Left lobe of liver (tissue), 2 donors: ENCODE measurements around the gene PDE4D. TPM values are rescaled to one million over a fixed set of nuclear protein-coding genes. Genes with fewer than 3 reads are reported as not detected.
"Not testable (repeated sequence)": the region's sequence is repeated elsewhere in the genome, so short reads cannot be mapped to it uniquely, and the experiment has no call there.

Experiments used
- ATAC-seq: fragments of 200-7000 bp; cut with Tn5 transposase; one replicate; pipeline ENCODE4 v1.9.1; 2020; ENCODE audit warnings: mild to moderate bottlenecking, moderate library complexity
- DNase-seq: peaks from one replicate; pipeline ENCODE4 v3.0.0-alpha.2; 2020; ENCODE audit warnings: low spot score
- total RNA-seq: library from RNA; stranded (reverse); gene quantifications from one replicate; pipeline ENCODE4 v1.2.1, GENCODE V29; 2021
- donor health status: DM: no; HTN: no; CAD: no; lungs with moderate emphysema.
- donor health status: DM: no; HTN: yes; CAD: no.

PDE4D gene
- total RNA-seq, 1 donor from 2014 or later, result 2.4 TPM

DNA sequence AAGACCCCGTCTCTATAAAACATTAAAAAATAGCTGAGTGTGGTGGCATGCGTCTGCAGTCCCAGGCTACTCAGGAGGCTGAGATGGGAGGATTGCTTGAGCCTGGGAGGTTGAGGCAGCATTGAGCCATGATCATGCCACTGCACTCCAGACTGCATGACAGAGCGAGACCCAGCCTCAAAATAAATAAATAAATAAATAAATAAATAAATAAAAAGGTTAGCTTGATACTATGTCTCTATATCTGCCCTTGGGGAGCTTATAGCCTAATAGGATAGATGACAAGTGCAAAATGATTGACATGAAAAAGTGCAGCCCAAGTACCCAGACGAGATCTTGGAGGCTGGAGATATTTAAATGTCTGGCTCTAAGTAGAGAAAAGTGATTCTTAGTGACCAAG lies 122.6 kb downstream of the PDE4D start:
- ATAC-seq (no peak), DNase-seq (no peak)

DNA sequence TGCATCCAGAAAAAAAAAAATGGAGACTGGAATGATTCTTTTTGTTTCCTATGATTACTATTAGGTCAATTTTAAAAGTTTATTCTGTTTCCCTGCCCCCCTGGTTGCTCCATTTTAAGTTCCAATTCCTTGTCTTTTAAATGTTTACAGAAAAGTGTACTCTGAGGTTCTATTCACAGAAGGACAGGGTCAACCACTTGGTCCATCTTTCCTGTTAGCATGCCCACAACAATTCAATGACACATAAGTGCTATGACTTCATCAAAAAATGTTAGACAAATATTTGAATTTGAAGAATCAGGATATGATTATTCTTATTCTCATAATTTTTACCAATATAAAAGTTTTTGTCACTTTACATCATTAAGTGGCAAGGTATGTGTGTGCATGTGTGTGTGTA lies 123.7 kb downstream of the PDE4D start:
- ATAC-seq (no peak), DNase-seq (no peak)

DNA sequence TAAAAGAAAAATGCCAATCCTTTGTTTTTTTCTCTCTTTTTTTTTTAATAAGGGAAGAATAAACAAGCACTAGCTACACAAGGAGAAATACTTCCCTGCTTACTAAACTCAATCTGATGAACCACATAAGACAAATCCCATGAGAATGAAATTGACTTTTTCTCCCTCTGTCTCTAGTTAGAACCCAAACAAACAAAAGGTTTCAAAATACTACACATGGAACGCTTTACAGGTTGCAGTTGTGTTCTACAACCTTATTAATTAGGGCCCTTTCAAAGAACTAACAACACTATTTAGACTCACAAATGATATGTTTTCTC lies 124.5 kb downstream of the PDE4D start:
- DNase-seq, result no peak
- ATAC-seq, result peak; percentile 29

DNA sequence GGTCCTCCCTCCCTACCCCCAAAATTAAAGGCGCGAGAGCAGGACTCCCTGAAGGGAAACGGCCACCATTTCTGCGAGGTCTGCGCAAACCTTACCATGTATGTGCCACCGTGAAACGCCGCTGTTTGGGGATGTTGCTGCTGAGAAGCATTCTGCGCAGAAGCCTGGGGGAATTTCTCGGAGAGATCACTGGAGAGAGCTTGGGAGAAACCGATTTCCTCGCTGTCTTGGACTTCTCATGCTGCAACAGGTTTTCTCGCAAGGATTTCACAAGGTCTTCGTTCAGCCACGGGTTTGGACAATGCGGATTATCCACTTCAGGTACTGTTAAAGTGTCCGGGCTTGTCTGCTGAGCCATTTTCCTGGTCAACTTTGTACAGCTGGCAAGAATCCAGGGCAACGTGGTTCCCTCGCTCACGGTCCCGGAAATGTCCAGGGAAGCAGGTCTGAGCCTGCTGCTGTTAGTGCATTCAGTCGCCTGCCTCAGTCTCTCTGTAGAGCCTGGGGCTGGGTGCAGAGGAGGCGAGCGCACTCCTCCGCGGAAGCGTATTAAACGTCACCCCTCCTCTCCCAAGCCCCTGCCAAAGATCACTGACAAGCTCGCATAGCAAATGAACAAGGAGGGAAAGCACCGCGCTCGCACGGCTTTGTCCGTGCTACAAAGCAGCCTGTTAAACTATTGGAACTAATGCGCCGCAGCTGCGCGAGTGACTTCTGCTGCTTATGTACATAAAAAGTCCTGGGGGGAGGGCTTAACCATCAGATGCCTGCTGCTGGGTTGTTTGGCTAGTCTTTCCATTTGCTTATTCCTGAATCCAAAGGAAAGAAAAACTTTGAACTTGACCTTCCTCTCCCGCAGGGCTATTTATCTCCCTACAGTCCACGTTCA lies 125.1 kb downstream of the PDE4D start:
- DNase-seq (peak; percentile 63), ATAC-seq (peak; percentile 85)

DNA sequence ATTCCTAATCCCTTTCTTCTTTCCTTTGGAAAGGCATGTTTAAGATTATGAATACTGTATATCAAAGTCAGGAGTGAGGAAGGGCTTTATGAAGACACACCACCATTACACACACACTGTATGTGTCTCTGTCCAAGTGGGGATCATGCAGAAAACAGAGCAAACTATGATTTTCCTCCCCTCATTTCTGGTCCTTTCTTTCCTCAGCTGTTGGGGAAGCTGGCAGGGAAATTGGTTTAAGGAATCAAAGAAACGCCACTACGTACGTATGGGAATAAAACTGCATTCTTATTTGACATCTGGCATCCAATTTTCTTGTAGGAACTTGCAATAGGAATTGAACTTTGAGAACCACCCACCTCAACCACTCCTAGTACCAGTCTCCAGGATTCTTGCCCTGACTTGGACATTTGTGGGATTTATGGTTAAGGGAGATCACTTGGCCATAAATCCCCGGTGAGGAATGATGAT lies 125.8 kb downstream of the PDE4D start:
- DNase-seq, result no peak
- no peak for ATAC-seq

DNA sequence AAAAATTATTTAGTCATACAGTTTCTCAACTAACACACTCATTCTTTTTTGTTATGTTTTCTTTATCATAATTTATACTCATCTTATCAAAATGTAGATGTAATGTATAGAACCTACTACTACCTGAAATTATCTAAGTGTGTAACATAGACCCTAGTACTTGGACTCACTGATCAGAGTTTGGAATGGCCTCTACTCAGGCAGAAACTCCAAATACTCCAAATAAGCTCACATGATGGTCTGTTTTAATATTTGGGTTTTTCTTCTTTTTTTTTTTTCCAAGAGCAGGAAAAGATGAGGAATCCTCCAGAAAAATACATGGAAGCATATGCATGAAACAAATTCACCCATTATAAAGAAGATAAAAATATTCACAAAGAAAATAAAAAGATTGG lies 126.3 kb downstream of the PDE4D start:
- ATAC-seq (no peak), DNase-seq (no peak)

DNA sequence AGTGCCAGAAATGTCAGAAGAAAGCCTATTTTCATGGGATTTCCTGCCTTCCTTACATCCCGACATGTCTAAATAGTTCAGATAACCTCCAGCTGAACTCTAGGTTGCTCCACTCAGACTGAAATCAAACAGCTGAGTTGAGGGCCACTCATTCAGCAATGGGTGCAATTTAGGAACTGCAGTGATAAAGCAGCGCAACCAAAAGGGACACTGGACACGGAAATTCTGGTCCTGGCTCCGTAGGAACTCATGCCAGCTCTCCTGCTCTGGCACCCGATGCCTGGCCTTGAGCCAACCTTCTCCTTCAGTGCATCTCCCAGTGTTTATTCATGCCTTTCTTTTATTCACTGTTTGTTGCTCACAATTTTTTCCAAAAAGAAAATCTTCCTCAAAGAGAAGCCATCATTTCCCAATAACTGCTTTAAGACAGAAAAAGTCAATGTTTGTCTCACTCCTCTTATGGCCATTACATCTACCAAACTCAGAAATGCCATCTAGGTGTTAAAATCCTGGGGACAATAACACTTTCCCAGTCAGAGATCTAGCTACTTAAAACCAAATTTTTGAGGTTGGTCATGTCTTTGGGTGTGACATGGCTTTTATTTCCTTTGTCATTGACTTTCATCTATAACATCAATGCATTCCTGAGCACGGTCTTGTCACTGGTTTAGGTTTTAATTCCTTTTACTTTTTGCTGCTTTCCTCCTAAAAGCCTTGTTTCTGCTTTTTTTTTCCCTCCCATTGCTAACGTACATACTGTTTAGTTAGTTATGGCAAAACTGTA lies 126.9 kb downstream of the PDE4D start:
- DNase-seq, result peak; percentile 50
- peak; percentile 58 for ATAC-seq

DNA sequence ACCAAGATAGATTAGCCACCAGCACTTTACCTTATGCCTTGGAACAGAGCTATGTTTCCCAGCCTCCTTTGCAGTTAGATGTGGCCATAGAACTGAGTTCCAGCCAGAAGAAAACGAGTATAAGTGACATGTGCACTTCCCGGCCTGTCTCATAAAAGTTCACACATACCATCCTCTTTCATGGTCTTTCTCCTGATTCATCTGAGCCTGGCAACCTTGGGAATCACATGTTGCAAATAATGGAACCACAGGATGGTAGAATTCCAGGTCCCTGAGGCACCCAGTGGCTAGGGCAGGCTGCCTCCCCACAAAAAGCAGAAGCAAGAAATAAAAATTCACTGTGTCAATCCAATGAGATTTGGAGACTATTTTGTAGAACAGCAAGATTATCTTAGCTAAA lies 128.1 kb downstream of the PDE4D start:
- no peak for DNase-seq
- no peak for ATAC-seq

DNA sequence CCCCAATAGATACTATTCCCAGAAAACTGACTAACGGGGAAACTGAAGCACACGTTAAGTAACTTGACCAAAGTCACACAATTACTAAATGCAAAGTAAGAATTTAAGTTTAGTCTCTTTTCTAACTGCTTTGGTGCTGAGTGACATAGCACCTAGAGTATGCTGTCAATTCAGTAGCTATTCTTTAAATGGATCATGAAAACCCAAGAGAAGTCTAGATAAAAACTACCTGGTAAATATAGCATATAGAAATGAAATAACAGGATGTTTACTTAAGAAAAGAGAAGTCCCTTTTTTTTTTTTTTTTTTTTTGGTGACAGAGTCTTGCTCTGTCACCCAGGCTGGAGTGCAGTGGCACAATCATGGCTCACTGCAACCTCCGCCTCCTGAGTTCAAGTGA lies 129.2 kb downstream of the PDE4D start:
- DNase-seq (no peak), ATAC-seq (no peak)

DNA sequence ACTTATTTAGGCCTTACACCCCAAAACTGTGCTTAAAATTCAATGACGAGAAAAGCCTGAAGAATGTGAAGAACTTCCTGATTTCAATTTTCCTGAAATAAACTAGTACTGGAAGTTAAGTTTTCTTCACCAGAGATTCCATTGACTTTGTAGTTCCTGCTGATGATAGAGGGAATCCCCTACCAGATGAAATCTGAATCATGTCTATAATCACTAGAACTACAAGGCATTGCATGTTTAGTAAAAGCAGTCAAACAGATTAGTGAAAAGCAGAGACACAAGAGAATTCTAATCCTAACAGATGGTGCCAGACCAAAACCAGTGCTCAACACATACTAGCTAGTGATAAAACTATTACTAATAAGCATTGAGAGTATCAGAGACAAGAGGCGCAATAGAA lies 130.0 kb downstream of the PDE4D start:
- DNase-seq, result no peak
- ATAC-seq, result no peak

DNA sequence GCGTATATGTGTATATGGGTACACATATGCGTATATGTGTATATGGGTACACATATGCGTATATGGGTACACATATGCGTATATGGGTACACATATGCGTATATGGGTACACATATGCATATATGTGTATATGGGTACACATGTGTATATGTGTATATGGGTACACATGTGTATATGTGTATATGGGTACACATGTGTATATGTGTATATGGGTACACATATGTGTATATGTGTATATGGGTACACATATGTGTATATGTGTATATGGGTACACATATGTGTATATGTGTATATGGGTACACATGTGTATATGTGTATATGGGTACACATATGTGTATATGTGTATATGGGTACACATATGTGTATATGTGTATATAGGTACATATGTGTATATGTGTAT lies 131.3 kb downstream of the PDE4D start:
- not testable (repeated sequence) for ATAC-seq

DNA sequence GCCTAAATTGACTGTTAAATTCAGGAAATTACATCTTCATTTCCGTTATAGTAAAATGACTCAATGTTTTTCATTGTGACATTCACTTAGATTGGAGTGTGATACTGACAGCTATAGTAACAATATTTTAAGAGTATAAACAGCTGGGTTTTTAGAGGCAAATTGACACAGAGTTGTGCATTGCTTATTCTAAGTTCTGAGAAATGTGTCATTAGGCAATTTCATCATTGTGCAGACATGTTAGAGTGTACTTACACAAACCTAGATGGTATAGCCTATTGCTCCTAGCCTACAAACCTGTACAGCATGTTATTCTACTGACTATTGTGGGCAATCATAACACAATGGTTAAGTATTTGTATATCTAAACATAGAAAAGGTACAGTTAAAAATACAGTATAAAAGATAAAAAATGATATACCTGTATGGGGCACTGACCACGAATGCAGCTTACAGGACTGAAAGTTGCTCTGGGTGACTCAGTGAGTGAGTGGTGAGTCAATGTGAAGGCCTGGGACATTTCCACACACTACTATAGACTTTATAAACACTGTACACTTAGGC lies 132.7 kb downstream of the PDE4D start:
- DNase-seq, result no peak
- ATAC-seq, result no peak

More for the DNA sequence above, 131.3 kb downstream of the PDE4D start:
- not testable (repeated sequence) for DNase-seq

DNA sequence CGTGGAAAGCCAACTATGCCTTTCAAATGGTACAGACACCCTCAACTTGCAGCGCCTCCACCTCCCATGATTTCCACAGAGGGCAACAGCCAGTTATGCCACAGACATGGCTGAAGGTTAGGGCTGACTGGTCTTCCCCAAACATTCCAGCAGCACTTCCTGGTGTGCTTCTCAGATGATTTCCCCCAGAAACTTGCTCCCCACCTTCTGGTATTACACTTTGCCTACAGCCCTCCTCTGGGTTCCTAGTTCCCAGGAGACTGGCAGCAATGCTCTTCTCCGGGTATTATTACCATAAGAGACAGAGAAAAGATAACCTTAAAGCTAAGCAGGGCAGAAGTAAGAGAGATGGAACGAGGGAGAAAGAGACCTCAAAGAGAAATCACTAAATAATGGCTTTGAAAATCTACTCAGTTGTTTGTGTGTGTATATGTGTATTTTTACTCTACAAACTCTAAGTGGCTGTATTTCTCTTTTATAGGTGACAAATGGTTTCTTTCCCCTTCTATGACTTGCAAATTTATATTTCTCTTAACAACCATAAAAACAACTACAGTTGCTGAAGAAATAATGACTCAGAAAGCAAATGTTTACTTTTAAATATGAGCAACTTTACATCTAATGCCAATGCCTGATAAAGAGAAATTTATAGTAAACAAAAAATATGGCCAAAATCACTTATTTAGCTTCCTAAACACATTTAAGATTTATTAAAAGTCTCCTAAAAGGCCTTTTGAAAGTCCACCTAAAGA lies 133.8 kb downstream of the PDE4D start:
- no peak for ATAC-seq
- no peak for DNase-seq

DNA sequence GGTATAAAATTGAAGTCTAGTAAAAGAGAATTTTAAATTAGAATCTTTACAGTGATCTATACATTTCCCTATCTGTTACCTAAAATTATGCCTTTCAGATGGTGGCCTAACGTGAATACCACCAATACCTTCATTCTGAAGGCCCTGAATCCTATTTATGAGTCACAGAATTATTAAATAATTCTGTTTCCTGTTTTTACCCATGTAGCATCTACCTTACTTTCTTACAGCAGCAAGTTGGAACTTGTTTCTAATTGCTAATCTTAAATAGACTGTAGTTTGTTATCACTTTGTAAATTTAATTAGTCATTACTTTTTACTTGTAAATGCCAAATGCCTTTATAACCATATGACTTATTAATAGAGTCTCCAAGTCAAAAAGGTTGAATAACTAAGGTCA lies 135.0 kb downstream of the PDE4D start:
- no peak for ATAC-seq
- no peak for DNase-seq

DNA sequence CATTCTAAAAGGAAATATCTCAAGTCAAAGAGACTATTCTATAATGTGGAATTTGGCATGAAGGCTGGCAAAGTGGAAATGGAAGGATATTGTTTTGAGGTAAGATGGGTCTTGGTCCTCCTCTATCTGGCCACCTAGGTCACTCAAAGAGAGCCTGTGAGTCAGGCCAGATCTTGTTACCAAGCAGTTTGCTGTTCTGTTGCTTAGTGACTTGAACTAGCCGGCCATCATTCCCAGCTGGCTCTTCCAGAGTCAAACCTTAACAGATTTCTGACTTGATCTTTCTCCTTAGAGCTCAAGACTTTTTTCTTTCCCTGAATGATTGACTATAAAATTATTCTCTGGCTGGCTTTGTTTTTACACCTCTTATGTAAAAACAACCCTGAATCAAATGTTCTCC lies 136.1 kb downstream of the PDE4D start:
- no peak for ATAC-seq
- no peak for DNase-seq

DNA sequence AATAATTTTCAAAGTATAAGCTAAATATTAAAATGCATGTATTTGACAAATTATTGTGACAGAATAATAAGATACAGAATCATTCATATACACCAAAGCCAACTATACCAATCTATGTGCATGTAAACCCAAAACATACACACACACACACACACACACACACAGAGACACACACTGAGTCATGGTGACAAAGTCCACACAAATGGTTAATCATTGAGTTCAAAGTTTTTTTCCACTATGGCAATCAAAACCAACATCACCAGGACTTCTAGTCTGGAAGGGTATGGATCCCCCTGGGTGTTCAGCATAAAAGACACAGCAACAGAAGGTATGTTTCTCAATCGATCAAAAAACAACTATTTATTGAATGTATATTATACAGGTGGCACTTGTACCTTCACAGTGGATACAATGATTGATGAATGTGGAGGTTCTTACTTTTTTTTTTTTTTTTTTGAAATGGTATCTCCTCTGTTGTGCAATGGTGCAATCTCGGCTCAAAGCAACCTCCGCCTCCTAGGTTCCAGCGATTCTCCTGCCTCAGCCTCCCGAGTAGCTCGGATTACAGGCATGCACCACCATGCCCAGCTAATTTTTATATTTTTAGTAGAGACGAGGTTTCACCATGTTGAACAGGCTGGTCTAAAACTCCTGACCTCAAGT lies 137.0 kb downstream of the PDE4D start:
- DNase-seq (no peak), ATAC-seq (peak; percentile 85)

DNA sequence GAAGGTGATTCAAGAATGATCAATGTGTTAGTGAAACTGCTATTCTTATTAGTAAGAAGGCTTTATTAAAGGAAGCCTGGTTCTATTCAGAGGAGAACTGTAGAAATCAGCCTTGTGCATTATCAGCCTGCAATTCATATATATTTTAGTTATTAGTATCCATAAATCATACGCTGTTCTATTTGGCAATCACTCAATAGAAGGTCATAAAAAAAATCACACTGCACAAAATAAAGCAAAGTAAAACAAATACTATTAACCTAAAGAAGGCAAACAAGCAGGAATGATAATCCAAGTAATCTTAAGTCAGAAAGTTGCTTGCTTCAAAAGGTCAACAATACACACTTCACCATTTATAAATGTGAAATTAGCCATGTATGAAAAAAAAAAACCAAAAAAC lies 138.1 kb downstream of the PDE4D start:
- DNase-seq (no peak), ATAC-seq (no peak)

DNA sequence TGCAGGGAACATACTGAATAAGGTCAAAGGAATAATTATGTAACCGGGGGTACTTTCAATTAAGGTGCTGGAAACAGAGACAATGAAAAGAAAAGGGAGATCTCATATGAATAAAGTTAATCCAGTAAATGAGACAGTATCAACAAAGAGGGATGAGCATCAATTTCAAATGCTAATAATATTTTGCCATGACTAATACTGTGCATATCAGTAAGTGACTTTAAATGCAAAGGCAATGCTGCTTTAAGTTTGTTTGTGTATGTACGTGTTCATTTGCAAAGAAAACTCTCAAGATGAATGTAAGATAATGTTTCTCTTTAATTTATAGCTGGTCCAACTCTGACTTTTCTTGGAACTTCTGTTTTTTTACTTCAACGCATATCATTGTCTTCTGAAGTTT lies 139.9 kb downstream of the PDE4D start:
- ATAC-seq, result no peak

DNA sequence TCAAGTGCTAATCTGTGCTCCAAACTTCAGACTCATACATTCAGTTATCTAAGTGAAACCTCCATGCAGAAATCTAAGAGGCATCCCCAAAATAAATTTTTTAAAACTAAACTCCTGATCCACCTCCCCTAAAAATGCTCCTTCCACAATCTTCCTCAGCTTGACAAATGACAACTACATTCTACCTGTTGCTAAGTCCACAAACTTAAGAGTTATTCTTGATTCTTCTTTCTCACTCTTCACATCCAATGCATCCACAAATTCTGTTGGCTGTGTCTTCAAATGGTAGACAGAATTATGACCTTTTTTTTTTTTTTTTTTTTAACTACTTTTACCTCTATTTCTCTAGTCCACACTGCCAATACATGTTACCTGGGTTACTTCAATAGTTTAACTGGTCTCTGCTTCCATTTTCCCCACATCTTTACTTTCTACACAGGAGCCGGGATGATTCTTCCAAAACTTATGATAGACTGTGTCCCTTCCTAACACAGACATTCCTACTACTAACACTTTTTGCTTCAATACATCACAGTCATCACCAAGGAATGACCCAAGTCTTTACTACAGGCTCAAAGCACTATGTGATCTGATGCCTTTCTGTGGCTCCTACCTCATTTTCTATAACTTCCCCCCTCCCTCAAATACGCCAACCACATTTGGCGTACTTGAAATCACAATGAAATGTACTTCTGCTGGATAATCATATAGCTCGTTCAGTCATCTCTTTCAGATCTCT lies 143.6 kb downstream of the PDE4D start:
- ATAC-seq (no peak), DNase-seq (no peak)

More for the DNA sequence above, 139.9 kb downstream of the PDE4D start:
- DNase-seq, result no peak
